Spleen (tissue), 7 donors: ENCODE measurements around the gene CDC42EP2.

Experiments
- CTCF ChIP-seq, 11 experiments: fragments of 200-600 bp in 7 of 11; fragments of 450-650 bp in 4 of 11; sonication (generic) in 4 of 11; IDR thresholded peaks in 8 of 11; conservative IDR thresholded peaks in 3 of 11; 1 replicate in 7 of 11; 2 replicates in 4 of 11; pipeline versions ENCODE4 v1.4.0 to v1.8.0; 2016 to 2021; ENCODE audit warnings: antibody characterized with exemption in 11 of 11, inconsistent platforms in 4 of 11, mild to moderate bottlenecking in 1 of 11
- POLR2A ChIP-seq, 3 donors: fragments of 450-650 bp; IDR thresholded peaks; one replicate each; pipeline ENCODE4 v1.5.1; 2017; ENCODE audit warnings: antibody characterized with exemption in 3 of 3, mild to moderate bottlenecking in 1 of 3
- POLR2AphosphoS5 ChIP-seq, 3 donors: sonication (generic); formaldehyde crosslinking; IDR thresholded peaks; one replicate each; pipeline ENCODE4 v1.5.1; 2017; ENCODE audit warnings: antibody characterized with exemption in 3 of 3
- donor health status: DM: no; HTN: no; CAD: no; lungs with moderate emphysema.
- donor health status: DM: no; HTN: no; CAD: no.
- donor health status: DM: no; HTN: no; CAD: no.

GRCh38 chr11:65363770-65364169 lies 49.1 kb downstream of the CDC42EP2 start:
- TF ChIP-seq CTCF (IDR thresholded peaks at IDR 0.05 in 8 of 11, conservative IDR thresholded peaks at IDR 0.05 in 3 of 11) = no peak
- no peak for TF ChIP-seq POLR2A (IDR thresholded peaks at IDR 0.05)
- TF ChIP-seq POLR2AphosphoS5 (IDR thresholded peaks at IDR 0.05) = no peak
